ENCODE results near the gene EXOSC10.
"Not testable (repeated sequence)": the region's sequence is repeated elsewhere in the genome, so short reads cannot be mapped to it uniquely, and the experiment has no call there.

EXOSC10 gene

DNA sequence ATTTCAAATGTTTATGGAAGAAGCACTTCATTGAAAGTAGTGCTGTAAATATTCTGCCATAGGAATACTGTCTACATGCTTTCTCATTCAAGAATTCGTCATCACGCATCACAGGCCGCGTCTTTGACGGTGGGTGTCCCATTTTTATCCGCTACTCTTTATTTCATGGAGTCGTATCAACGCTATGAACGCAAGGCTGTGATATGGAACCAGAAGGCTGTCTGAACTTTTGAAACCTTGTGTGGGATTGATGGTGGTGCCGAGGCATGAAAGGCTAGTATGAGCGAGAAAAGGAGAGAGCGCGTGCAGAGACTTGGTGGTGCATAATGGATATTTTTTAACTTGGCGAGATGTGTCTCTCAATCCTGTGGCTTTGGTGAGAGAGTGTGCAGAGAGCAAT, 76.5 kb downstream of the EXOSC10 start:
- DNase-seq (ENCODE audit: low spot score) = no peak
- TF ChIP-seq, protein P1, sequence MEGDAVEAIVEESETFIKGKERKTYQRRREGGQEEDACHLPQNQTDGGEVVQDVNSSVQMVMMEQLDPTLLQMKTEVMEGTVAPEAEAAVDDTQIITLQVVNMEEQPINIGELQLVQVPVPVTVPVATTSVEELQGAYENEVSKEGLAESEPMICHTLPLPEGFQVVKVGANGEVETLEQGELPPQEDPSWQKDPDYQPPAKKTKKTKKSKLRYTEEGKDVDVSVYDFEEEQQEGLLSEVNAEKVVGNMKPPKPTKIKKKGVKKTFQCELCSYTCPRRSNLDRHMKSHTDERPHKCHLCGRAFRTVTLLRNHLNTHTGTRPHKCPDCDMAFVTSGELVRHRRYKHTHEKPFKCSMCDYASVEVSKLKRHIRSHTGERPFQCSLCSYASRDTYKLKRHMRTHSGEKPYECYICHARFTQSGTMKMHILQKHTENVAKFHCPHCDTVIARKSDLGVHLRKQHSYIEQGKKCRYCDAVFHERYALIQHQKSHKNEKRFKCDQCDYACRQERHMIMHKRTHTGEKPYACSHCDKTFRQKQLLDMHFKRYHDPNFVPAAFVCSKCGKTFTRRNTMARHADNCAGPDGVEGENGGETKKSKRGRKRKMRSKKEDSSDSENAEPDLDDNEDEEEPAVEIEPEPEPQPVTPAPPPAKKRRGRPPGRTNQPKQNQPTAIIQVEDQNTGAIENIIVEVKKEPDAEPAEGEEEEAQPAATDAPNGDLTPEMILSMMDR (IDR thresholded peaks at IDR 0.05; ENCODE audit: extremely low read depth, missing control alignments) = no peak

- no peak for DNase-seq (ENCODE audit: low spot score)
- TF ChIP-seq, protein P1 (IDR thresholded peaks at IDR 0.05; ENCODE audit: extremely low read depth, missing control alignments) = no peak
These were observed 79.7 kb downstream of the EXOSC10 start for GRCh38 chr1:11019971-11020370.

- DNase-seq (ENCODE audit: low spot score) = not testable (repeated sequence)
These were observed 80.3 kb downstream of the EXOSC10 start for GRCh38 chr1:11019358-11019757.

Data from GM20000 (cell line).